ENCODE data around the gene SAMD14. TPM values are rescaled to one million over a fixed set of nuclear protein-coding genes. Genes with fewer than 3 reads are reported as not detected.

Gene SAMD14
- total and polyA plus RNA-seq, 2 donors (not counting 1 experiment from before 2014, with no cell fraction given): 0.13 to 0.89 TPM

DNA sequence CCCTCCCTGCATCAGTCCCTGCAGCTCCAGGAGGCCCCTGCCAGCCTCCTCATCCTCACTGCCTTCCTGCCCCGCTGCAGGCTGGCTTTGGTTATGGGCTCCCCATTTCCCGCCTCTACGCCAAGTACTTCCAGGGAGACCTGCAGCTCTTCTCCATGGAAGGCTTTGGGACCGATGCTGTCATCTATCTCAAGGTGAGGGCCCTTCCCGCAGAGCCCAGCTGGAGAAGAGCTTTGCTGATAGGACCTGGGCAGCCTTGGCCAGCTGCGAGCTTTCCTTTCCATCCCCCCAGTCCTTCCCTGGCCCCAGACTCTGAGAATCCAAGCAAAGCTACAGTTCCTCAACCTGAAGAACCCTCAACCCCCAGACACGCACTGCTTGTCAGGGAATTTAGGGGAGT is 20.8 kb downstream of the SAMD14 start:
- intact Hi-C loops (cut with micrococcal nuclease): no loop called here
- Histone ChIP-seq H2AFZ (ENCODE audit: insufficient read depth, low read depth, low read length, poor library complexity, severe bottlenecking) (no peak overlapping the region), H4K20me1 (ENCODE audit: control insufficient read depth, insufficient read depth, low read length, poor library complexity, severe bottlenecking) (no peaks in the 10 kb centered on the region), H3K9me3 (ENCODE audit: control extremely low read depth in 1 of 3, control insufficient read depth in 2 of 3, insufficient read depth in 1 of 3, low read length in 2 of 3) (no peaks in the 10 kb centered on the region), H3K9ac (ENCODE audit: low read length) (no peak overlapping the region), H3K4me1 (ENCODE audit: control insufficient read depth in 2 of 2, insufficient read depth in 2 of 2, low read length in 2 of 2) (no peaks in the 10 kb centered on the region), H3K27ac (ENCODE audit: low read length in 2 of 2) (no peak overlapping the region), H3K27me3 (replicated peaks in 1 of 4; ENCODE audit: control extremely low read depth in 1 of 4, control insufficient read depth in 3 of 4, insufficient read depth in 4 of 4, low read length in 3 of 4) (no peaks in the 10 kb centered on the region), H3K36me3 (replicated peaks in 1 of 2; ENCODE audit: control extremely low read depth in 1 of 2, control insufficient read depth in 1 of 2, extremely low read depth in 1 of 2, insufficient read depth in 2 of 2, low read length in 1 of 2) (peaks cover 0 to 45% of the 10 kb centered on the region in 2 experiments), H3K79me2 (ENCODE audit: control insufficient read depth, insufficient read depth, low read length) (no peaks in the 10 kb centered on the region), H3K4me3 (ENCODE audit: control extremely low read depth in 1 of 5, extremely low read depth in 1 of 5, insufficient read depth in 1 of 5, low read depth in 2 of 5, low read length in 4 of 5) (no peak overlapping the region), H3K4me2 (replicated peaks; ENCODE audit: low read depth, low read length, poor library complexity, severe bottlenecking) (no peak overlapping the region)
- WGBS (ENCODE audit: insufficient coverage): 97% methylated on average over 6 of the region's 7 CpGs
- CTCF ChIA-PET: interaction anchor here (1.3 to 2.4 kb wide), 2 partner anchors 15 to 22 kb away, joined by 5 to 18 read pairs; no protein-coding TSS in a partner anchor
- POLR2A ChIA-PET: no interaction called here
- Mint-ChIP-seq H3K4me1 (no peaks in the 10 kb centered on the region), H3K9me3 (ENCODE audit: insufficient read depth) (no peaks in the 10 kb centered on the region), H3K4me3 (no peak overlapping the region), H3K27me3 (peaks cover 5% of the 10 kb centered on the region), H3K27ac (no peak overlapping the region)
- DNase-seq (no peak), ATAC-seq (ENCODE audit: low read depth) (no peak)
- no peak for TF ChIP-seq EZH2 (IDR thresholded peaks at IDR 0.05; ENCODE audit: borderline replicate concordance, insufficient read depth, low read depth, low read length, poor library complexity, severe bottlenecking)
- TF ChIP-seq, protein P1, sequence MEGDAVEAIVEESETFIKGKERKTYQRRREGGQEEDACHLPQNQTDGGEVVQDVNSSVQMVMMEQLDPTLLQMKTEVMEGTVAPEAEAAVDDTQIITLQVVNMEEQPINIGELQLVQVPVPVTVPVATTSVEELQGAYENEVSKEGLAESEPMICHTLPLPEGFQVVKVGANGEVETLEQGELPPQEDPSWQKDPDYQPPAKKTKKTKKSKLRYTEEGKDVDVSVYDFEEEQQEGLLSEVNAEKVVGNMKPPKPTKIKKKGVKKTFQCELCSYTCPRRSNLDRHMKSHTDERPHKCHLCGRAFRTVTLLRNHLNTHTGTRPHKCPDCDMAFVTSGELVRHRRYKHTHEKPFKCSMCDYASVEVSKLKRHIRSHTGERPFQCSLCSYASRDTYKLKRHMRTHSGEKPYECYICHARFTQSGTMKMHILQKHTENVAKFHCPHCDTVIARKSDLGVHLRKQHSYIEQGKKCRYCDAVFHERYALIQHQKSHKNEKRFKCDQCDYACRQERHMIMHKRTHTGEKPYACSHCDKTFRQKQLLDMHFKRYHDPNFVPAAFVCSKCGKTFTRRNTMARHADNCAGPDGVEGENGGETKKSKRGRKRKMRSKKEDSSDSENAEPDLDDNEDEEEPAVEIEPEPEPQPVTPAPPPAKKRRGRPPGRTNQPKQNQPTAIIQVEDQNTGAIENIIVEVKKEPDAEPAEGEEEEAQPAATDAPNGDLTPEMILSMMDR (IDR thresholded peaks at IDR 0.05): no peak

DNA sequence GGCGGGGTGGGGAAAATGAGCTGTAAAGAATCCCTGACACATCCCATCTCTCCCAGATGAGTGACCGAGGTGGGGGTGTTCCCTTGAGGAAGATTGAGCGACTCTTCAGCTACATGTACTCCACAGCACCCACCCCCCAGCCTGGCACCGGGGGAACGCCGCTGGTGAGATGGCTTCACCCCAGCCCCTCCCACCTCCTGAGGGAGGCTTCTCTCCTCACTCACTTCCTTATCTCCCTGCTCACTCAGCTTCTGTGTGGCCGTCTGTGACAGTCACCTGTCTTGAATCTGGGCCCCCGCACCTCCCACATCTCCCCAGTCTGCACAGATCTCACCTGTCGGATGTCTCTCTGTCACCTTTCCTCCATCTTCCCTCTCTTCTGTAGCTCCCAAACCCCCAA is 21.4 kb downstream of the SAMD14 start:
- H3K27ac Mint-ChIP-seq: no peak overlapping the region
- 88% methylated on average over 6 of the region's 9 CpGs for WGBS (ENCODE audit: insufficient coverage)

More for the DNA sequence above, 21.4 kb downstream of the SAMD14 start:
- ChIA-PET CTCF (interaction anchor here (1.3 to 2.4 kb wide), 2 partner anchors 14 to 21 kb away, joined by 5 to 18 read pairs; no protein-coding TSS in a partner anchor), POLR2A (no interaction called here)
- DNase-seq: no peak
- Mint-ChIP-seq H3K4me1 (no peaks in the 10 kb centered on the region), H3K27me3 (peaks cover 1% of the 10 kb centered on the region), H3K9me3 (ENCODE audit: insufficient read depth) (no peaks in the 10 kb centered on the region), H3K4me3 (no peak overlapping the region)
- no peak overlapping the region for H3K4me2 ChIP-seq (replicated peaks; ENCODE audit: low read depth, low read length, poor library complexity, severe bottlenecking)
- H3K79me2 ChIP-seq (ENCODE audit: control insufficient read depth, insufficient read depth, low read length): no peaks in the 10 kb centered on the region
- TF ChIP-seq EZH2 (IDR thresholded peaks at IDR 0.05; ENCODE audit: borderline replicate concordance, insufficient read depth, low read depth, low read length, poor library complexity, severe bottlenecking): no peak
- TF ChIP-seq, protein P1 (IDR thresholded peaks at IDR 0.05): no peak
- no peak overlapping the region for H3K9ac ChIP-seq (ENCODE audit: low read length)
- peaks cover 0 to 45% of the 10 kb centered on the region in 2 experiments for H3K36me3 ChIP-seq (replicated peaks in 1 of 2; ENCODE audit: control extremely low read depth in 1 of 2, control insufficient read depth in 1 of 2, extremely low read depth in 1 of 2, insufficient read depth in 2 of 2, low read length in 1 of 2)
- ATAC-seq (ENCODE audit: low read depth): no peak
- intact Hi-C loops (cut with micrococcal nuclease): no loop called here
- no peak overlapping the region for H3K27ac ChIP-seq (ENCODE audit: low read length in 2 of 2)
- no peaks in the 10 kb centered on the region for H3K4me1 ChIP-seq (ENCODE audit: control insufficient read depth in 2 of 2, insufficient read depth in 2 of 2, low read length in 2 of 2)
- no peak overlapping the region for H3K4me3 ChIP-seq (ENCODE audit: control extremely low read depth in 1 of 5, extremely low read depth in 1 of 5, insufficient read depth in 1 of 5, low read depth in 2 of 5, low read length in 4 of 5)
- H2AFZ ChIP-seq (ENCODE audit: insufficient read depth, low read depth, low read length, poor library complexity, severe bottlenecking): no peak overlapping the region
- H4K20me1 ChIP-seq (ENCODE audit: control insufficient read depth, insufficient read depth, low read length, poor library complexity, severe bottlenecking): no peaks in the 10 kb centered on the region
- no peaks in the 10 kb centered on the region for H3K27me3 ChIP-seq (replicated peaks in 1 of 4; ENCODE audit: control extremely low read depth in 1 of 4, control insufficient read depth in 3 of 4, insufficient read depth in 4 of 4, low read length in 3 of 4)
- H3K9me3 ChIP-seq (ENCODE audit: control extremely low read depth in 1 of 3, control insufficient read depth in 2 of 3, insufficient read depth in 1 of 3, low read length in 2 of 3): no peaks in the 10 kb centered on the region
